BLaER1 (cell line): Measurements from ENCODE around the gene KIF1A.
A peak's percentile ranks its signal among the peaks of the same experiment; 100 is the strongest.

Experiments
- H3K27ac ChIP-seq: shearing (Covaris generic); formaldehyde crosslinking; 2 replicates; pipeline ENCODE4 v1.8.1; 2022
- H3K27me3 ChIP-seq: shearing (Covaris generic); formaldehyde crosslinking; 2 replicates; pipeline ENCODE4 v1.8.1; 2022
- H3K36me3 ChIP-seq: shearing (Covaris generic); formaldehyde crosslinking; 2 replicates; pipeline ENCODE4 v1.8.1; 2022
- H3K4me1 ChIP-seq: shearing (Covaris generic); formaldehyde crosslinking; 2 replicates; pipeline ENCODE4 v1.8.1; 2022
- H3K4me2 ChIP-seq: shearing (Covaris generic); formaldehyde crosslinking; 2 replicates; pipeline ENCODE4 v1.8.1; 2022
- H3K4me3 ChIP-seq: shearing (Covaris generic); formaldehyde crosslinking; 2 replicates; pipeline ENCODE4 v1.8.1; 2022
- H3K9ac ChIP-seq: shearing (Covaris generic); formaldehyde crosslinking; 2 replicates; pipeline ENCODE4 v1.8.1; 2022
- H3K9me3 ChIP-seq: shearing (Covaris generic); formaldehyde crosslinking; 2 replicates; pipeline ENCODE4 v1.8.1; 2022
- H4K20me1 ChIP-seq: shearing (Covaris generic); formaldehyde crosslinking; 2 replicates; pipeline ENCODE4 v1.8.1; 2022
- Cebpa-rat ChIP-seq: shearing (Covaris generic); IDR thresholded peaks from 2 replicates; pipeline ENCODE4 v1.8.1; 2022

The KIF1A gene

DNA sequence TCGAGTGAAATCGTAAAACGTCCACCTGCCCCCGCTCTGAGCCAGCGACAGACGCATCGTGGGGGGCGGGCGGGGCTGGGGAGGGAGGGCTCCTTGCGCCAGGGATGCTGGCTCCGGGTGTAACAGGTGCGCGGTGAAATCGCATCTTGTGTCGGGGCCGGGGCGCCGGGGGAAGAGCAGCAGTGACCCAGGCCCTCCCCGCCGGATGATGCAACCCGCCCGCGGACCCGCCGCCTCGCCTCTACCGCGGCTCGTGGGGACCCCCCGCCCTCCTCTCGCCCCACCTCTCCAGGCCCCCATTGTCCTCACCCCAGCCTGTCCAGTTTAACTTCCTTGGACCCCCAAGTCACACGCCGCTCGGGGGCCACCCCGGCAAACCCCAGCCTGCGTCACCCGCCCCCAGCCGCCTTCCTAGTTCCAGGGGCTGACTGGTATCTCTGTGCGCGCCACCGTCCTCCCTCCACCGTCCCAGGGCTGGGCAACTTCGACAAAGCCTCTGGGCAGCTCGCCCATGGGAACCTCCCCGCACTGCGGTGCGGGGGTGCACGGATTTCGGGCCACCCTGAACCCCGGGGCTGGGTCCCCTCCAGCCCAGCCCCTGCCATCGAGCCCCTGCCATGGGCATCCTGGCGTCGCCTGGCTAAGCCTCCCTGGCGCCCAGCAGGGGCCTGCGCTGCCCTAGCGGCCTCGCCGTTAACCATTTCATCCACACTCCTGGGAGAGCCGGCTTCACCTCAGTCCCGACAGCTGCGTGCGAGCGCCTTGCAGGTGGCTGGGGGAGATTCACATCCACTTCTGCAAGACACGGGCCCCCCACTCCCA lies 799 bp upstream of the KIF1A start:
- no peak for TF ChIP-seq Cebpa-rat
- Histone ChIP-seq H3K4me1 (peaks cover 19% of the 10 kb centered on the region), H3K36me3 (no peaks in the 10 kb centered on the region), H4K20me1 (peaks cover 36% of the 10 kb centered on the region), H3K4me2 (peak overlapping the region; percentile 65), H3K27ac (no peak overlapping the region), H3K27me3 (peaks cover 85% of the 10 kb centered on the region), H3K9me3 (peaks cover 20% of the 10 kb centered on the region), H3K9ac (no peak overlapping the region), H3K4me3 (peak overlapping the region; percentile 53)

DNA sequence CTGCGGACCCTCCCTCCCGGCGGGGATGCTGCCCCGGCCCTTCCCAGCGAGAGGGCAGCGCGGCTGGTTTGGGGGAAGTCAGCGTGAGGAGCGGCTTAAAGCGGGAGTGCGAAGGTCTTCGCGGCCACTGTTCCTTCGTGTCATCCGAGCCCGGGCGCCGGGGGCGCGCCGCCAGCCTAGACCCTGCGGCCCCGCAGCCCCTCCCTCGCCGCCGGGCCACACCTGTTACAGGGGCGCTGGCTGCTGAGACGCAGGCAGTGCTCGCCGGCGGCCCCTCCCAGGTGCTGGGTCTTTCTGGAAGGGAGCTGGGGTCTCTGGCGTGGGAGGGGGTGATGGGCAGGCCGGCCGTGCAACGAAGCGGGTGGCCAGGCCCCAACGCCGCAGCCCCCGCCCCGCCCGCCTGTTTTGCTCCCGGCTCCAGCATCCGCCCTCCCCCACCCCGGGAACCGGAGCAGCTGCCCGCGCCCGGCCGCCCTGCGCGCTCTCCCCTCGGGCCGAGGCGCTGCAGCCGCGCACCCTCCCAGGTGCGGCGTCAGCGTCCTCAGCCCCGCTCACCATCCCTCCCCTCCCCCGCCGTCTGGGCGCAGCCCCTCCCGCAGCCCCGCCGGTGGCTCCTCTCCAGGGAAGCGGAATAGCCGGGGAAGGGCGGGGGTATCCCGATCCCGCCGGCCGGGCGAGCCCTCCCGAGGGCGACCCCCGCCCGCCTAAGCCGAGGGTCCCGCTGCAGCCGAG lies 727 bp downstream of the KIF1A start:
- peaks cover 83% of the 10 kb centered on the region for H3K27me3 ChIP-seq
- H3K36me3 ChIP-seq: no peaks in the 10 kb centered on the region
- peaks cover 29% of the 10 kb centered on the region for H3K9me3 ChIP-seq
- H3K4me3 ChIP-seq: peak overlapping the region; percentile 53; the same call in 1 of the 2 replicates
- no peak for TF ChIP-seq Cebpa-rat
- H4K20me1 ChIP-seq: peaks cover 36% of the 10 kb centered on the region
- no peak overlapping the region for H3K9ac ChIP-seq
- peak overlapping the region; percentile 65 for H3K4me2 ChIP-seq
- H3K27ac ChIP-seq: no peak overlapping the region
- peaks cover 19% of the 10 kb centered on the region for H3K4me1 ChIP-seq

DNA sequence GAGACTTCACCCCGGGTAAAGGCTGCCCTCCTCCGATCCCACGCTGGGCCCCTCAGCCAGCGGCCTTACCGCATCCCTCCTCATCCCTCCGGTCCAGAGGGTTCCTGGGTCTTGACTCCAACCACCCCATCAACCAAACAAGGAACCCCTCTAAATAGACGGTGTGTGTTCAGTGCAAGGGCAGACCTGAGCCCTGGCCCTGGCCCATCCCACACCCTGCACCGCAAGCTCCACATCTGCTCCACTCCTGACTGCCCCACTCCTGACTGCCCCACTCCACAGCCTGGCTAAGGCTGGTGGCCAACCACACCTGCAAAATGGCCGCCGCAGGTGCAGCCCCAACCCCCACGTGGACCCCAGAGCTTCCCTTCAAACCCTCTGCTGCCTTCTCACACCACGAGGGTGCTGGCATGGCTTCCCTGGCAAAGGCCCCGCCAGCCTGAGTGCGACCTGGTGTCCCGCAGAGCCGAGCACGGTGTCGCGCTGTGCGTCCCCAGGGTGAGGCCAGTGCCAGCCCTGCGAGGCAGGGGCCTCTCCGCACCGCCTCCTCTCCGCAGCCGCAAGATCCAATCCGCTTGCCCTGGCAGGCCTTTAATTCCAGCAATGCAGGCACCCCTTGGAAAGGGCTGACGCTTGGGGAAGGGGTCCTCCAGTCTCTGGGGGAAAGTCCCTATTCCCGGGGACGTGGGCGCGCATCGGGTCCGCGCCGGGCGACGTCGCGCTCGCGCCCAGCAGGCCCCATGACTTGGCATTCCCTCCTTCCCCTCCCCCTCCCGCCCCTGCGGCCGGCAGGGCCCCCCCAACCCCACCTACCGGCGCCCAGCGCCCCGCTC lies 1.5 kb downstream of the KIF1A start:
- Histone ChIP-seq H3K27me3 (peaks cover 76% of the 10 kb centered on the region), H3K27ac (no peak overlapping the region), H3K36me3 (no peaks in the 10 kb centered on the region), H4K20me1 (peaks cover 36% of the 10 kb centered on the region), H3K4me1 (peaks cover 19% of the 10 kb centered on the region), H3K9ac (no peak overlapping the region), H3K4me3 (no peak overlapping the region), H3K4me2 (no peak overlapping the region), H3K9me3 (peaks cover 29% of the 10 kb centered on the region)
- no peak for TF ChIP-seq Cebpa-rat

DNA sequence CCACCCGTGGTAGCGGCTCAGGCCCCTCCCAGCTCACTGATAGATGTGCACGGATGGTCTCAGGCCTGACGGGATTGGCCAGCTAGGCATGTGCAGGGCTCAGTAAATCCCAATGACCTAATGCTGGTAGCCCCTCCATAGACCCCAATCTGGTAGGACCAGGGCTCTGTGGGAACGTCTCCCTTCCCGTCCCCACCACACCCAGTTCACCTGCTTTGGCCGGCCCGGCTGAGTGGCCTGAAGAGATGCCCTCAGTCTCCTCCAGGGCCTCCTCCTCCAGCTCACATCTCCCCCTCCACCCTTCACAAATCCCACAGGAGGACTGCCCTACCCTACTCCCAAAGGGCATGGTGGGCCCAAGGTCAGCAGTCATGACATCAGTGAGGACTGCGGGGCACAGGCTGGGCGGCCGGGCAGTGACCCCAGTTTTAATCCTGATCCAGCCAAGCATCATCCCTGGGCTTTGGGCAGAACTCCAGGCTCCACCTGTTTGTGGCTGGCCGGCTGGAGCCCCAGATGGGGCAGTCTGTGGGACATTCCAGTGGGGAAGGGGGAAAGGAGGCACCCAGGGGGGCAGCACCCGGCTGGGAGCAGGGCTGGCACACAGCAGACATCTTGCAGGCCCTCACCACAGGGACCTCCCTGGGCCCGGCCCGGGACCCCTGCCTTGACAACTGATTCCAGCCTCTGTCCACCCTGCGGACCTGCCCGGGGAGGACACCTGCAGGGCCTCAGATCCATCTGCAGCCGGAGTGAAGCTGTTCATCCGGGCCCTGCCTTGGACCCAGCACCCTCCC lies 2.3 kb downstream of the KIF1A start:
- Histone ChIP-seq H3K36me3 (no peaks in the 10 kb centered on the region), H3K27ac (no peak overlapping the region), H3K4me3 (no peak overlapping the region), H3K4me1 (peaks cover 19% of the 10 kb centered on the region), H3K9me3 (peaks cover 29% of the 10 kb centered on the region), H3K4me2 (no peak overlapping the region), H3K27me3 (peaks cover 68% of the 10 kb centered on the region), H3K9ac (no peak overlapping the region), H4K20me1 (peaks cover 36% of the 10 kb centered on the region)
- no peak for TF ChIP-seq Cebpa-rat

DNA sequence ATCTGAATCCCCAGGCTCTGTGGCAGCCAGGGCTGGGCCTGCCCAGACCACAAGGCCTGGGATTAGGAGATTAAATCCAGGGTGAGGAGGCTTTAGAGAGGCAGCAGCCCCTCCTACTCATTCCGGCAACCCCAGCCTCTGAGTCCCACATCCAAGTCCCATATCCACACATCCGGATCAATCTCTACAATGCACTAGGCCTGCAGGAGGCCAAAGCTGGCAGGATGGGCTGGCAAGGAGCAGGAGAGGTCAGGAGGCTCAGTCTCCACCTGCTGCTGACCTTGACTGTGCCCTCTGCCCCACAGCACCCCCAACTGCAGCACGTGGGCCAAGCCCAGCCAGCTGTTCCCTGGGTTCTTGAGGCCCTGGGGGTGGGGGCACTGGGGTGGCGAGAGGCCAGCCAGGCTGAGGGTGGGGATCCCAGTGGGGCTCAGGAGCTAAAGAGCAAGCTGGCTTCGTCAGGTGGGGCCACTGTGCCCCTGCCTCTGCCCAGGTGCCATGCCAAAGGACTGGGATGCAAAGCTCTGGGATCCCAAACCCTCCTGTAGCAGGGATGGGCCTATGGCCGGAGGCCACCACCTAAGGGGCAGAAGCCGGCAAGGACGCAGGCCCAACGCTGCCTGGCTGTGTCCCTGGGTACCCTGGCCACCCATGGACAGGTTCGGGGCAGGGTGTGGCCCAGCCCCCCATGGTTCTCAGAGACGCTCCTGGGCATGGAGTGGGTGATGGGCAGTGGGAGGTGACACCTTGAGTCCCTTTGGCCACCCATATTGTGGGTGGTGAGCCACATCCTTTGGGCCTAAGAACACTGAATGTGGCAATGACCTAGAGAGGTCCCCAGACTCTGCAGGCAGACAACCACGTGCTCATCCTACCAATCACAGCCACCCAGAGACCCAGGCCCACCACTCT lies 3.2 kb downstream of the KIF1A start:
- H3K36me3 ChIP-seq: no peaks in the 10 kb centered on the region
- H4K20me1 ChIP-seq: peaks cover 35% of the 10 kb centered on the region
- no peak overlapping the region for H3K9ac ChIP-seq
- H3K27me3 ChIP-seq: peaks cover 64% of the 10 kb centered on the region
- peaks cover 33% of the 10 kb centered on the region for H3K9me3 ChIP-seq
- H3K4me1 ChIP-seq: peaks cover 19% of the 10 kb centered on the region
- no peak overlapping the region for H3K4me3 ChIP-seq
- H3K27ac ChIP-seq: no peak overlapping the region
- TF ChIP-seq Cebpa-rat: no peak
- H3K4me2 ChIP-seq: no peak overlapping the region

DNA sequence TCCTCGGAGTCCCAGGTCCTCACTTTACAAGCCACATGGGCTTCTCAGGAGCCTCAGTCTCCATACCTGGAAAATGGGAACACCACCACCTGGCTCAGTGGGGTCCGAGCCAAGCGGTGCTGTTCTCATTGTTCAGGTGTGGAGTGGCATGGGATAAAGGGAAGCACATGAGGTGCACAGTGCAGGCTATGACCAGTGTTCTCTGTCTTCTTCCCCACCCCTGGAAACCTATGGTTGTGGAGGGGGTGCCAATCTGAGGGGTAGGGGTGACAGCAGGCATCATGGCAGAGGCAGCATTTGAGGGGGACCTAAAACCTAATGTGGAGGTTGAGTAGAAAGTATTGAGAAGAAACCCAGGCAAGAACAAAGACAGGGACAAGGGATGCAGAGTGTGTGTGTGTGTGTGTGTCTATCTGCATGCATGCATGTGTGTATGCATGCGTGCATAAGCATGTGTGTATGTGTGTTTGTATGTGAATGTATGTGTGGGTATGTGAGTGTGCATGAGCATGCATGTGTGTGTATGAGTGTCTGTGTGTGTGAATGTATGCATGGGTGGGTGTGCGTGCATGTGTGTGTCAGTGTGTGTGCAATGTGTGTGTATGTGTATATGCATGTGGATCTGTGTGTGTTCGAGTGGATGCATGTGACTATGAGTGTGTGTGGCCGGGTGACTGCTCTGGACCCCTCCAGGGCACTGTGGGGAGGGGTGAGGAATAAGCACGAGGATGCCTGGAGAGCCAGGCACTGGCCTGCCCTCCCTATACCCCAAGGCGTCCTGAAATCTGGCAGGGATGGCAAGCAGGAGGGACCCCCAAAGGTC lies 4.0 kb downstream of the KIF1A start:
- no peak for TF ChIP-seq Cebpa-rat
- H3K9ac ChIP-seq: no peak overlapping the region
- peaks cover 27% of the 10 kb centered on the region for H4K20me1 ChIP-seq
- peaks cover 55% of the 10 kb centered on the region for H3K27me3 ChIP-seq
- H3K9me3 ChIP-seq: peaks cover 39% of the 10 kb centered on the region
- H3K4me3 ChIP-seq: no peak overlapping the region
- H3K4me1 ChIP-seq: peaks cover 10% of the 10 kb centered on the region
- no peaks in the 10 kb centered on the region for H3K36me3 ChIP-seq
- H3K4me2 ChIP-seq: no peak overlapping the region
- no peak overlapping the region for H3K27ac ChIP-seq

DNA sequence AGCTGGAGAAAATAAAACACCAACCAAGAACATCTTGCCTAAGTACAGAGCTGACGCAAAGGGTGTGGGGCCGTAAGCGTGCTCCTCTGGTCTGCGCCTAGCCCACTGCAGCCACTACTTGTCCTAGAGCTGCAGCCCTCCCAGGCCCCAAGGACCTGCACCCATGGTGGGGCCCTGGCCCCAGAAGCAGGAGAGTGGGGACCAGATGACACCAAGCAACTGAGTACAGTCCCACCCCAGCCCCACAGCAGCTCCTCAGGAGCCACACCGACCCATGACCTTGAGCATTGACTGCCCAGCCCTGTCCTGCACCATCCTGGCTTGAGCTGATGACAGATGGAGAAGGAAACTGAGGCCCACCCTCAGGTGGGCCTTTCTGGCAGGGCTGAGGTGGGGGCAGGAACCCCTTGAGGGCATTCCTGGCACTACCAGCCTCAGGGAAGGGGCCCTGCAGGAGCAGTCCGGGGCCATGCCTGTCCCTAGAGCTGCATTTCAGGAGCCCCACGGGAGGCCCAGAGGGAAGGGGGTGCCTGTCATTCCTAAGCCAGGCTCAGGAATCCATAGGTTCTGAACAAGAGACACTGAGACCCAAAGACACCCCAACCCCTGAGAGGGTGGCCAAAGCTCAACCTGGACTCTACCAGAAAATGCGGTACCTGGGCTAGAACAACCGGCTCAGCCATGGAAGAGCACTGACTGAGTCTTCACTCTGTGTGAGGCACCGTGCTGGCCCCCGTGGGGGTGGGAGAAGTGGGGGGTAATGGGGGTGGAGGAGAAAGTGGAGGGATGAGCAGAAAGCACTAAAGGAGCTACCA lies 4.9 kb downstream of the KIF1A start:
- Histone ChIP-seq H3K9ac (no peak overlapping the region), H4K20me1 (peaks cover 23% of the 10 kb centered on the region), H3K4me2 (no peak overlapping the region), H3K4me3 (no peak overlapping the region), H3K27me3 (peaks cover 47% of the 10 kb centered on the region), H3K27ac (no peak overlapping the region), H3K4me1 (peaks cover 7% of the 10 kb centered on the region; the same call in 1 of the 2 replicates), H3K36me3 (no peaks in the 10 kb centered on the region), H3K9me3 (peaks cover 39% of the 10 kb centered on the region)
- TF ChIP-seq Cebpa-rat: no peak
